ENCODE measurements around the gene CNDP2.

- TF ChIP-seq MEIS2 (CRISPR knock-in tag; IDR thresholded peaks at IDR 0.05), result no peak
- TF ChIP-seq, protein P1, sequence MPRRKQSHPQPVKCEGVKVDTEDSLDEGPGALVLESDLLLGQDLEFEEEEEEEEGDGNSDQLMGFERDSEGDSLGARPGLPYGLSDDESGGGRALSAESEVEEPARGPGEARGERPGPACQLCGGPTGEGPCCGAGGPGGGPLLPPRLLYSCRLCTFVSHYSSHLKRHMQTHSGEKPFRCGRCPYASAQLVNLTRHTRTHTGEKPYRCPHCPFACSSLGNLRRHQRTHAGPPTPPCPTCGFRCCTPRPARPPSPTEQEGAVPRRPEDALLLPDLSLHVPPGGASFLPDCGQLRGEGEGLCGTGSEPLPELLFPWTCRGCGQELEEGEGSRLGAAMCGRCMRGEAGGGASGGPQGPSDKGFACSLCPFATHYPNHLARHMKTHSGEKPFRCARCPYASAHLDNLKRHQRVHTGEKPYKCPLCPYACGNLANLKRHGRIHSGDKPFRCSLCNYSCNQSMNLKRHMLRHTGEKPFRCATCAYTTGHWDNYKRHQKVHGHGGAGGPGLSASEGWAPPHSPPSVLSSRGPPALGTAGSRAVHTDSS (CRISPR knock-in tag; conservative IDR thresholded peaks at IDR 0.05), result no peak
- TF ChIP-seq ZC3H13 (CRISPR knock-in tag; IDR thresholded peaks at IDR 0.05), result no peak
- TF ChIP-seq POLR2AphosphoS5 (IDR thresholded peaks at IDR 0.05; ENCODE audit: low read depth, low read length), result no peak
- TF ChIP-seq CHD4 (IDR thresholded peaks at IDR 0.05; ENCODE audit: borderline replicate concordance, low read length), result no peak
- no peak for TF ChIP-seq ZZZ3 (CRISPR knock-in tag; IDR thresholded peaks at IDR 0.05; ENCODE audit: borderline replicate concordance)
- no peak for TF ChIP-seq ZNF317 (CRISPR knock-in tag; IDR thresholded peaks at IDR 0.05)
- no peak for TF ChIP-seq ARNT (IDR thresholded peaks at IDR 0.05)
- TF ChIP-seq ZNF629 (CRISPR knock-in tag; conservative IDR thresholded peaks at IDR 0.05), result no peak
Measured at GRCh38 chr18:74532511-74533025, 36.4 kb downstream of the CNDP2 start.

Measured in HepG2 (cell line).